ENCODE measurements around the gene RNF144A.

DNA sequence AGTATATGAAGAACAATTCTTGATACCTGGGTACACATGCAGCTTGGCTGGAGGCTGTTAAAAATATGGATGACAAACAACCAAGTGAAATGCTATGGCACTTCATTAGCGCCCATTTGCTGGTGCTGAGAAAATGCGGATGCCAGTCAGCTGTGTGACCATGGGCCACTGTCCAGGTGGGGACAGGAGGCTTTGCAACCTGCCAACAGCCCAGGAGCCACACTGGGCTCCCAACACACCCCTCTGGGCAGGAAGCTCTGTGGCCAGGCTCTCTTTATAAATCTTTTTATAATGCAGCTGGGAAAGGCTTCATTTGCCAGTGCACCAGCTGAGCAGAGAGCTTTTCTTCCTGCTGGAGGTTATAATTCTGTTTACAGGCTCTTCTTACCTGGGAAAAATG is 19.9 kb downstream of the RNF144A start:
- TF ChIP-seq EP300 (IDR thresholded peaks at IDR 0.05; ENCODE audit: low read depth in 2 of 2, low read length in 2 of 2) (no peak), EP300 (CRISPR knock-in tag; IDR thresholded peaks at IDR 0.05; ENCODE audit: borderline replicate concordance) (no peak), TAF1 (CRISPR knock-in tag; IDR thresholded peaks at IDR 0.05) (no peak), SUZ12 (IDR thresholded peaks at IDR 0.05; ENCODE audit: low read depth, low read length) (no peak), ZNF569 (CRISPR knock-in tag; IDR thresholded peaks at IDR 0.05; ENCODE audit: borderline replicate concordance) (no peak), POLR2A (IDR thresholded peaks at IDR 0.05; ENCODE audit: insufficient read depth in 1 of 2, low read depth in 2 of 2, low read length in 2 of 2) (no peak), RXRA (CRISPR knock-in tag; IDR thresholded peaks at IDR 0.05) (no peak)
- TF ChIP-seq, protein P1, sequence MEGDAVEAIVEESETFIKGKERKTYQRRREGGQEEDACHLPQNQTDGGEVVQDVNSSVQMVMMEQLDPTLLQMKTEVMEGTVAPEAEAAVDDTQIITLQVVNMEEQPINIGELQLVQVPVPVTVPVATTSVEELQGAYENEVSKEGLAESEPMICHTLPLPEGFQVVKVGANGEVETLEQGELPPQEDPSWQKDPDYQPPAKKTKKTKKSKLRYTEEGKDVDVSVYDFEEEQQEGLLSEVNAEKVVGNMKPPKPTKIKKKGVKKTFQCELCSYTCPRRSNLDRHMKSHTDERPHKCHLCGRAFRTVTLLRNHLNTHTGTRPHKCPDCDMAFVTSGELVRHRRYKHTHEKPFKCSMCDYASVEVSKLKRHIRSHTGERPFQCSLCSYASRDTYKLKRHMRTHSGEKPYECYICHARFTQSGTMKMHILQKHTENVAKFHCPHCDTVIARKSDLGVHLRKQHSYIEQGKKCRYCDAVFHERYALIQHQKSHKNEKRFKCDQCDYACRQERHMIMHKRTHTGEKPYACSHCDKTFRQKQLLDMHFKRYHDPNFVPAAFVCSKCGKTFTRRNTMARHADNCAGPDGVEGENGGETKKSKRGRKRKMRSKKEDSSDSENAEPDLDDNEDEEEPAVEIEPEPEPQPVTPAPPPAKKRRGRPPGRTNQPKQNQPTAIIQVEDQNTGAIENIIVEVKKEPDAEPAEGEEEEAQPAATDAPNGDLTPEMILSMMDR (CRISPR knock-in tag; IDR thresholded peaks at IDR 0.05) = no peak
- TF ChIP-seq, protein P2, sequence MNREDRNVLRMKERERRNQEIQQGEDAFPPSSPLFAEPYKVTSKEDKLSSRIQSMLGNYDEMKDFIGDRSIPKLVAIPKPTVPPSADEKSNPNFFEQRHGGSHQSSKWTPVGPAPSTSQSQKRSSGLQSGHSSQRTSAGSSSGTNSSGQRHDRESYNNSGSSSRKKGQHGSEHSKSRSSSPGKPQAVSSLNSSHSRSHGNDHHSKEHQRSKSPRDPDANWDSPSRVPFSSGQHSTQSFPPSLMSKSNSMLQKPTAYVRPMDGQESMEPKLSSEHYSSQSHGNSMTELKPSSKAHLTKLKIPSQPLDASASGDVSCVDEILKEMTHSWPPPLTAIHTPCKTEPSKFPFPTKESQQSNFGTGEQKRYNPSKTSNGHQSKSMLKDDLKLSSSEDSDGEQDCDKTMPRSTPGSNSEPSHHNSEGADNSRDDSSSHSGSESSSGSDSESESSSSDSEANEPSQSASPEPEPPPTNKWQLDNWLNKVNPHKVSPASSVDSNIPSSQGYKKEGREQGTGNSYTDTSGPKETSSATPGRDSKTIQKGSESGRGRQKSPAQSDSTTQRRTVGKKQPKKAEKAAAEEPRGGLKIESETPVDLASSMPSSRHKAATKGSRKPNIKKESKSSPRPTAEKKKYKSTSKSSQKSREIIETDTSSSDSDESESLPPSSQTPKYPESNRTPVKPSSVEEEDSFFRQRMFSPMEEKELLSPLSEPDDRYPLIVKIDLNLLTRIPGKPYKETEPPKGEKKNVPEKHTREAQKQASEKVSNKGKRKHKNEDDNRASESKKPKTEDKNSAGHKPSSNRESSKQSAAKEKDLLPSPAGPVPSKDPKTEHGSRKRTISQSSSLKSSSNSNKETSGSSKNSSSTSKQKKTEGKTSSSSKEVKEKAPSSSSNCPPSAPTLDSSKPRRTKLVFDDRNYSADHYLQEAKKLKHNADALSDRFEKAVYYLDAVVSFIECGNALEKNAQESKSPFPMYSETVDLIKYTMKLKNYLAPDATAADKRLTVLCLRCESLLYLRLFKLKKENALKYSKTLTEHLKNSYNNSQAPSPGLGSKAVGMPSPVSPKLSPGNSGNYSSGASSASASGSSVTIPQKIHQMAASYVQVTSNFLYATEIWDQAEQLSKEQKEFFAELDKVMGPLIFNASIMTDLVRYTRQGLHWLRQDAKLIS (CRISPR knock-in tag; IDR thresholded peaks at IDR 0.05) = no peak

All from HepG2 (cell line).